Endothelial cell (in vitro differentiated cells): ENCODE results near the gene NCBP1. TPM values are rescaled to one million over a fixed set of nuclear protein-coding genes. Genes with fewer than 3 reads are reported as not detected.

Experiments
- DNase-seq: peaks from one replicate; pipeline ENCODE4 v3.0.0; 2021; ENCODE audit warnings: low spot score
- H3K27ac Mint-ChIP-seq: one replicate; pipeline ENCODE4 v1.8.0; 2021; ENCODE audit warnings: mixed read lengths, inconsistent platforms; ENCODE audit not compliant: unreplicated experiment
- H3K27me3 Mint-ChIP-seq: one replicate; pipeline ENCODE4 v1.8.0; 2021; ENCODE audit warnings: mild to moderate bottlenecking, moderate library complexity, mixed read lengths, inconsistent platforms; ENCODE audit not compliant: unreplicated experiment
- H3K36me3 Mint-ChIP-seq: one replicate; pipeline ENCODE4 v1.8.0; 2021; ENCODE audit warnings: mild to moderate bottlenecking, low read depth, mixed read lengths, inconsistent platforms; ENCODE audit not compliant: unreplicated experiment
- H3K4me1 Mint-ChIP-seq: one replicate; pipeline ENCODE4 v1.8.0; 2021; ENCODE audit warnings: mild to moderate bottlenecking, mixed read lengths, inconsistent platforms; ENCODE audit not compliant: unreplicated experiment
- H3K4me3 Mint-ChIP-seq: one replicate; pipeline ENCODE4 v1.8.0; 2021; ENCODE audit warnings: mild to moderate bottlenecking, mixed read lengths, inconsistent platforms; ENCODE audit not compliant: unreplicated experiment
- H3K9me3 Mint-ChIP-seq: one replicate; pipeline ENCODE4 v1.8.0; 2021; ENCODE audit warnings: mixed read lengths, inconsistent platforms; ENCODE audit not compliant: unreplicated experiment
- total RNA-seq: library from RNA; stranded (reverse); fragmentation: NEBNext Ultra II Directional; extraction: Animal tissue kit (Norgen Biotek cat#: 25700); gene quantifications from one replicate; pipeline ENCODE4 v1.2.1, GENCODE V29; 2021; ENCODE audit not compliant: unreplicated experiment
- TF ChIP-seq, protein P1 (sequence below): fragments of 200-600 bp; sonication (generic); IDR thresholded peaks from one replicate; pipeline ENCODE4 v1.5.0; 2021; ENCODE audit warnings: antibody characterized with exemption; ENCODE audit not compliant: unreplicated experiment

NCBP1 gene
- total RNA-seq, 1 donor from 2014 or later: 34.6 TPM

GRCh38 chr9:97627624-97628023 lies 6.0 kb upstream of the NCBP1 start:
- Mint-ChIP-seq H3K36me3 (peaks cover 21% of the 10 kb centered on the region), H3K27me3 (peaks cover 6% of the 10 kb centered on the region), H3K9me3 (peaks cover 4% of the 10 kb centered on the region), H3K27ac (peak overlapping the region; percentile 23), H3K4me1 (peaks cover 7% of the 10 kb centered on the region), H3K4me3 (peak overlapping the region; percentile 29)
- no peak for DNase-seq
- TF ChIP-seq, protein P1, sequence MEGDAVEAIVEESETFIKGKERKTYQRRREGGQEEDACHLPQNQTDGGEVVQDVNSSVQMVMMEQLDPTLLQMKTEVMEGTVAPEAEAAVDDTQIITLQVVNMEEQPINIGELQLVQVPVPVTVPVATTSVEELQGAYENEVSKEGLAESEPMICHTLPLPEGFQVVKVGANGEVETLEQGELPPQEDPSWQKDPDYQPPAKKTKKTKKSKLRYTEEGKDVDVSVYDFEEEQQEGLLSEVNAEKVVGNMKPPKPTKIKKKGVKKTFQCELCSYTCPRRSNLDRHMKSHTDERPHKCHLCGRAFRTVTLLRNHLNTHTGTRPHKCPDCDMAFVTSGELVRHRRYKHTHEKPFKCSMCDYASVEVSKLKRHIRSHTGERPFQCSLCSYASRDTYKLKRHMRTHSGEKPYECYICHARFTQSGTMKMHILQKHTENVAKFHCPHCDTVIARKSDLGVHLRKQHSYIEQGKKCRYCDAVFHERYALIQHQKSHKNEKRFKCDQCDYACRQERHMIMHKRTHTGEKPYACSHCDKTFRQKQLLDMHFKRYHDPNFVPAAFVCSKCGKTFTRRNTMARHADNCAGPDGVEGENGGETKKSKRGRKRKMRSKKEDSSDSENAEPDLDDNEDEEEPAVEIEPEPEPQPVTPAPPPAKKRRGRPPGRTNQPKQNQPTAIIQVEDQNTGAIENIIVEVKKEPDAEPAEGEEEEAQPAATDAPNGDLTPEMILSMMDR: no peak

GRCh38 chr9:97628668-97629067 lies 5.0 kb upstream of the NCBP1 start:
- TF ChIP-seq, protein P1: no peak
- DNase-seq: no peak
- no peak overlapping the region for H3K4me3 Mint-ChIP-seq
- H3K36me3 Mint-ChIP-seq: peaks cover 14% of the 10 kb centered on the region
- peaks cover 9% of the 10 kb centered on the region for H3K27me3 Mint-ChIP-seq
- no peak overlapping the region for H3K27ac Mint-ChIP-seq
- H3K9me3 Mint-ChIP-seq: no peaks in the 10 kb centered on the region
- H3K4me1 Mint-ChIP-seq: peaks cover 9% of the 10 kb centered on the region

DNA sequence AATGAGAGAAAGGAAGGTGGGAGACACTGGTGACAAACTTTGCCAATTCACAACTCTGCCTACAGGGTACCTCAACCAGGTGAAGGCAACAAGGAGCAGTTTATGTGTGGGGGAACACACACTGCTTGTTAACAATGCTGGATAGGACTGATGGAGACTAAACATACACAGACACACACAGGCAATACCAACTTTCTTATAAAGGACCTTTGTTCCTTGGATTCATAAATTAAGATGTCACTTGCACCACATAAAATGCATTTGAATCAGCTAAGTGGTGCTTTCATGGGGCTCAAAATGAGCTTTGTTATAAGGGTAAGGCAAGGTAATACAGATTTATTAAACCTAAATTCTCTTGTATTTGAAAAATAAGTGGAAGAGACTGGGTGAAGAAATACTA lies 4.5 kb upstream of the NCBP1 start:
- peaks cover 9% of the 10 kb centered on the region for H3K27me3 Mint-ChIP-seq
- H3K4me3 Mint-ChIP-seq: no peak overlapping the region
- H3K27ac Mint-ChIP-seq: no peak overlapping the region
- DNase-seq: no peak
- H3K4me1 Mint-ChIP-seq: peaks cover 11% of the 10 kb centered on the region
- H3K9me3 Mint-ChIP-seq: no peaks in the 10 kb centered on the region
- TF ChIP-seq, protein P1: no peak
- H3K36me3 Mint-ChIP-seq: peaks cover 10% of the 10 kb centered on the region

DNA sequence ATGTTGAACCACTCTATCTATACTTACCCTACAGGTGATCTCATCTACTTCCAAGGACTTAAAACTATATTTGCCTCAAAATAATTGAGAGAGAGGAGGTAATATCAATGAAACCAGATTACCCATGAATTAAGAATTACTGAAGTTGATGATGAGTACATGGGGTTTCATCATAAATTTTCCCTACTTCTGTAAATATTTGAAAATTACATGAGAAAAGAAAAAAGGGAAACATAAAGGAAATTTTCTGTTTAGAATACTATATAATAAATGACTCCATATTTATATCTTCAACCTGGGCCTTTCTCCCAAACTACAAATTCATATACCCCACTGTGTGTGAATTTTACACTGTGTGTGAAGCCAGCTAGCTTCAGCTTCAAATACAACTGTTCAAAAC lies 3.0 kb upstream of the NCBP1 start:
- H3K4me1 Mint-ChIP-seq: peaks cover 21% of the 10 kb centered on the region
- H3K9me3 Mint-ChIP-seq: no peaks in the 10 kb centered on the region
- DNase-seq: no peak
- TF ChIP-seq, protein P1: no peak
- no peak overlapping the region for H3K27ac Mint-ChIP-seq
- H3K4me3 Mint-ChIP-seq: no peak overlapping the region
- H3K27me3 Mint-ChIP-seq: peaks cover 9% of the 10 kb centered on the region
- peaks cover 4% of the 10 kb centered on the region for H3K36me3 Mint-ChIP-seq

GRCh38 chr9:97632248-97632984 lies 1.2 kb upstream of the NCBP1 start:
- Mint-ChIP-seq H3K27ac (peak overlapping the region; percentile 100), H3K27me3 (peaks cover 9% of the 10 kb centered on the region), H3K4me3 (peak overlapping the region; percentile 97), H3K36me3 (peaks cover 4% of the 10 kb centered on the region), H3K4me1 (peaks cover 31% of the 10 kb centered on the region), H3K9me3 (no peaks in the 10 kb centered on the region)
- DNase-seq: peak; percentile 47
- TF ChIP-seq, protein P1: no peak
